ENCODE results near the gene TTC31.
A peak's percentile ranks its signal among the peaks of the same experiment; 100 is the strongest.
"Not testable (repeated sequence)": the region's sequence is repeated elsewhere in the genome, so short reads cannot be mapped to it uniquely, and the experiment has no call there.

Gene TTC31

GRCh38 chr2:74461187-74462053 lies 21.5 kb upstream of the TTC31 start:
- Mint-ChIP-seq H3K36me3 (ENCODE audit: low read depth) (peaks cover 11% of the 10 kb centered on the region), H3K27ac (no peak overlapping the region), H3K9me3 (no peaks in the 10 kb centered on the region), H3K4me1 (peaks cover 32% of the 10 kb centered on the region), H3K4me3 (peak overlapping the region; percentile 57 to 75 (median 60)), H3K27me3 (ENCODE audit: low read depth) (no peaks in the 10 kb centered on the region)
- no peak for TF ChIP-seq CTCF (IDR thresholded peaks at IDR 0.05; ENCODE audit: unreplicated experiment in 3 of 3)

GRCh38 chr2:74462054-74462785 lies 20.7 kb upstream of the TTC31 start:
- Mint-ChIP-seq H3K27me3 (ENCODE audit: low read depth) (no peaks in the 10 kb centered on the region), H3K9me3 (no peaks in the 10 kb centered on the region), H3K27ac (peak overlapping the region in 1 of 3 experiments; percentile 47), H3K4me3 (peak overlapping the region; percentile 70 to 89 (median 85)), H3K4me1 (peaks cover 24% of the 10 kb centered on the region), H3K36me3 (ENCODE audit: low read depth) (peaks cover 11% of the 10 kb centered on the region)
- no peak for TF ChIP-seq CTCF (IDR thresholded peaks at IDR 0.05; ENCODE audit: unreplicated experiment in 3 of 3)

GRCh38 chr2:74462786-74463105 lies 20.1 kb upstream of the TTC31 start:
- H3K27me3 Mint-ChIP-seq (ENCODE audit: low read depth) = no peaks in the 10 kb centered on the region
- peak overlapping the region in 2 of 3 experiments; percentile 47 to 62 for H3K27ac Mint-ChIP-seq
- H3K4me1 Mint-ChIP-seq = peaks cover 22% of the 10 kb centered on the region
- peak overlapping the region; percentile 70 to 89 (median 85) for H3K4me3 Mint-ChIP-seq
- no peak for TF ChIP-seq CTCF (IDR thresholded peaks at IDR 0.05; ENCODE audit: unreplicated experiment in 3 of 3)
- no peaks in the 10 kb centered on the region for H3K9me3 Mint-ChIP-seq
- peaks cover 11% of the 10 kb centered on the region for H3K36me3 Mint-ChIP-seq (ENCODE audit: low read depth)

GRCh38 chr2:74464406-74464805 lies 18.5 kb upstream of the TTC31 start:
- no peaks in the 10 kb centered on the region for H3K9me3 Mint-ChIP-seq
- peak overlapping the region in 1 of 3 experiments; percentile 63 for H3K27ac Mint-ChIP-seq
- peaks cover 13% of the 10 kb centered on the region for H3K4me1 Mint-ChIP-seq
- H3K4me3 Mint-ChIP-seq = peak overlapping the region; percentile 86 to 99 (median 99)
- H3K27me3 Mint-ChIP-seq (ENCODE audit: low read depth) = no peaks in the 10 kb centered on the region
- peaks cover 11% of the 10 kb centered on the region for H3K36me3 Mint-ChIP-seq (ENCODE audit: low read depth)
- no peak for TF ChIP-seq CTCF (IDR thresholded peaks at IDR 0.05; ENCODE audit: unreplicated experiment in 3 of 3)

GRCh38 chr2:74470742-74471141 lies 12.1 kb upstream of the TTC31 start:
- Mint-ChIP-seq H3K4me3 (peak overlapping the region; percentile 73 to 87 (median 85)), H3K36me3 (ENCODE audit: low read depth) (peaks cover 25% of the 10 kb centered on the region), H3K27ac (peak overlapping the region; percentile 79 to 84 (median 80)), H3K4me1 (peaks cover 22% of the 10 kb centered on the region)
- not testable (repeated sequence) for H3K27me3 Mint-ChIP-seq (ENCODE audit: low read depth); H3K9me3 Mint-ChIP-seq

GRCh38 chr2:74471332-74472065 lies 11.4 kb upstream of the TTC31 start:
- Mint-ChIP-seq H3K36me3 (ENCODE audit: low read depth) (peaks cover 28% of the 10 kb centered on the region), H3K4me3 (peak overlapping the region; percentile 97 to 99 (median 99)), H3K27ac (peak overlapping the region; percentile 99 to 100 (median 99)), H3K27me3 (ENCODE audit: low read depth) (no peaks in the 10 kb centered on the region), H3K4me1 (peaks cover 22% of the 10 kb centered on the region), H3K9me3 (no peaks in the 10 kb centered on the region)
- no peak for TF ChIP-seq CTCF (IDR thresholded peaks at IDR 0.05; ENCODE audit: unreplicated experiment in 3 of 3)

All from nephron (organoid).